ENCODE measurements around the gene C20orf204. TPM values are rescaled to one million over a fixed set of nuclear protein-coding genes. Genes with fewer than 3 reads are reported as not detected.

C20orf204 gene
- total and polyA plus RNA-seq, 9 of the 15 experiments (the other 6 are each of a cell fraction or from before 2014, with no cell fraction given) = 0.11 to 1.1 (median 0.36) TPM; not detected in 2

DNA sequence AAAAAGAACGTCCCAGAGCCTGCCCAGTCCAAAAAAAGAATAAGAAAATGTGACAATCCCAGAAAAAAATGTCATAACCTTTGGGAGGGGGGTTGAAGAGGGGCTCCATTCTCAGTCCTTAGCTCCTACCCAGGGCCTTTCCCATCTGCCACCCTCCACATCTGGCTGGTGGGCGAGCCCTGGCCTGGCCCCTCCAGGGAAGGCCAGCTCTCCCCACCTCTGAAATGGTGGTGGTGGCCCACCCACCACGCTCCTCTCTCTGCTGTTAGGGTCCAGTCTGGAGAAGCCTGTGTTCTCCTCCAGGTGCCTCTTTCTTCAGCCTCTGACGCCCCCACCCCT lies 42.9 kb downstream of the C20orf204 start (continued):
- TF ChIP-seq ZNF197 (CRISPR knock-in tag; IDR thresholded peaks at IDR 0.05; ENCODE audit: low read depth) (no peak), FOXA3 (CRISPR knock-in tag; conservative IDR thresholded peaks at IDR 0.05 in 1 of 2, IDR thresholded peaks at IDR 0.05 in 1 of 2) (peak in 1 of 2 experiments; percentile 17; a peak in 1 of 4 replicates), KAT2B (IDR thresholded peaks at IDR 0.05; ENCODE audit: low read depth, low read length) (no peak), ZNF780A (CRISPR knock-in tag; IDR thresholded peaks at IDR 0.05) (no peak), KAT7 (CRISPR knock-in tag; IDR thresholded peaks at IDR 0.05; ENCODE audit: borderline replicate concordance) (0 out of 2 replicates have a peak, but pooled peaks have one; percentile 57), PATZ1 (CRISPR knock-in tag; IDR thresholded peaks at IDR 0.05; ENCODE audit: borderline replicate concordance) (no peak), PRPF4 (IDR thresholded peaks at IDR 0.05; ENCODE audit: insufficient read depth, low read depth, low read length, poor library complexity, severe bottlenecking) (no peak)
- TF ChIP-seq, protein P1, sequence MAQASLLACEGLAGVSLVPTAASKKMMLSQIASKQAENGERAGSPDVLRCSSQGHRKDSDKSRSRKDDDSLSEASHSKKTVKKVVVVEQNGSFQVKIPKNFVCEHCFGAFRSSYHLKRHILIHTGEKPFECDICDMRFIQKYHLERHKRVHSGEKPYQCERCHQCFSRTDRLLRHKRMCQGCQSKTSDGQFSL (CRISPR knock-in tag; IDR thresholded peaks at IDR 0.05) = no peak
- TF ChIP-seq, protein P1 (tag; IDR thresholded peaks at IDR 0.05) = no peak
- TF ChIP-seq, protein P2, sequence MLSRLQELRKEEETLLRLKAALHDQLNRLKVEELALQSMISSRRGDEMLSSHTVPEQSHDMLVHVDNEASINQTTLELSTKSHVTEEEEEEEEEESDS (CRISPR knock-in tag; IDR thresholded peaks at IDR 0.05) = no peak
